Measurements from ENCODE around the gene STAM2. TPM values are rescaled to one million over a fixed set of nuclear protein-coding genes. Genes with fewer than 3 reads are reported as not detected.

The STAM2 gene
- total and polyA plus RNA-seq, 2 of the 13 experiments (the other 11 are each of a cell fraction or from before 2014, with no cell fraction given): 14.7 to 24.1 TPM

DNA sequence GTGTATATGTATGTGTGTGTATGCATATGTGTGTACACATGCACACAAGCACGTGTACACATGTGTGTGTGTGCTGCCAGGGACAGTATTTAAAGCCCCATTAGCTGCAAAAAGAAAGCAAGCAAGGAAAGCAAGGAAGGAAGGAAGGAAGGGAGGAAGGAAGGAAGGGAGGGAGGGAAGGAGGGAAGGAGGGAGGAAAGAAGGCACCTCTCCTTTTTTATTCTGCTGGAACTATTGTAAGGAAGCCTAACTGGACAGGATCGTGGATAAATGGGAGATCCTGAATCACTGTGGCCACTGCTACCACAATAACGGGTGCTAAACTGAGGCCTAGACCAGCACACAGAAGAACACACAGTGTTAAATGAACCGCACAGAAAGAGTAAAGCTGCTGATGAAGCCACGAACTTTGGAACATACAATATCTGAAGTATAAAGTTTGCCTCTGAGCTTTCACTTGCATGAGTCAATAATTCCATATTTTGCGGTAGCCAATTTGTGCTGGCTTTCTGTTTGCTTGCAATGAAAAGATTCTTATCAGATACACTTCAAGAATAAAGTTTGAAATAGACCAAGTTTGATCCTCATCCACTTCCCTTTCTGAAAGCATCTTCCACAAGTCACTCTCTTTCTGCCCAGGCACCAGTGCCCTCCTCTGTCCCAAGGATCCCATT, 92.2 kb downstream of the STAM2 start:
- intact Hi-C loops (cut with micrococcal nuclease; ENCODE audit: unreplicated experiment): no loop called here
- POLR2A ChIA-PET: no interaction called here
- no peak for FAIRE-seq

DNA sequence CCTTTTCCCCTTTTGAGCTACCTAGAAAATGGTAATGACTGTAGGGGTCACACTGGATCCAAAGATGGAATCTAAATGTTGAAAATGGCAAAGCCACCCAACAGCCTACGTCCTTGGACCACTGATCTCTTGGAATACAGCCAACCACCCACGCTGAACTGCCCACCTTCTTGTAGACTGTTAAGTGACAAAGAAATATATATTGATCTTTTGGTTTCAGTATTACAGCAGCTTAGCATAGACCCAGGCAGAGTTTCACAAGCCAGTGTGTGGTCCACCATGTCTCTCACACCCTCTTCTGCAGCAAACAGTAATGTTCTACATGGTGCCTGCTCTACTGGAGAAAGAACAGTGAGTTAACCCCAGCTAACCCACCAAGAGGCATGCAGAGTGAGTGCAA, 96.9 kb downstream of the STAM2 start:
- peak; percentile 16 for DNase-seq (ENCODE audit: low spot score)
- CTCF ChIA-PET (ENCODE audit: low intra/inter-chr PET ratio, low total read pairs): no interaction called here
- no peak for TF ChIP-seq ZFY (CRISPR knock-in tag; IDR thresholded peaks at IDR 0.05)
- 0 out of 2 replicates have a peak, but pooled peaks have one; percentile 28 for TF ChIP-seq NCOA1 (CRISPR knock-in tag; IDR thresholded peaks at IDR 0.05)
- TF ChIP-seq HBP1 (CRISPR knock-in tag; IDR thresholded peaks at IDR 0.05; ENCODE audit: low read depth): no peak
- TF ChIP-seq MATR3 (CRISPR knock-in tag; IDR thresholded peaks at IDR 0.05): no peak
- TF ChIP-seq SP1 (IDR thresholded peaks at IDR 0.05): no peak
- TF ChIP-seq SP1 (CRISPR knock-in tag; IDR thresholded peaks at IDR 0.05): no peak
- TF ChIP-seq SMYD3 (CRISPR knock-in tag; IDR thresholded peaks at IDR 0.05): no peak
- TF ChIP-seq ZFAT (CRISPR knock-in tag; conservative IDR thresholded peaks at IDR 0.05): no peak
- TF ChIP-seq WIZ (CRISPR knock-in tag; IDR thresholded peaks at IDR 0.05): 0 out of 2 replicates have a peak, but pooled peaks have one; percentile 32
- no peak for TF ChIP-seq ZNF747 (CRISPR knock-in tag; IDR thresholded peaks at IDR 0.05; ENCODE audit: borderline replicate concordance)
- TF ChIP-seq ZNF672 (CRISPR knock-in tag; IDR thresholded peaks at IDR 0.05): no peak
- no peak for TF ChIP-seq ZNF326 (CRISPR knock-in tag; IDR thresholded peaks at IDR 0.05; ENCODE audit: borderline replicate concordance)
- no peak for TF ChIP-seq CBX1 (IDR thresholded peaks at IDR 0.05; ENCODE audit: low read depth)

More for the DNA sequence above, 92.2 kb downstream of the STAM2 start:
- Histone ChIP-seq H3K9me3 (ENCODE audit: low read length) (no peaks in the 10 kb centered on the region), H3K4me2 (ENCODE audit: low read depth, low read length) (no peak overlapping the region), H3K4me1 (ENCODE audit: insufficient read depth, low read length) (peaks cover 14% of the 10 kb centered on the region), H3K9ac (ENCODE audit: insufficient read depth, low read depth, low read length) (no peak overlapping the region), H4K20me1 (ENCODE audit: insufficient read depth, low read length) (no peaks in the 10 kb centered on the region), H3K27me3 (ENCODE audit: control insufficient read depth in 1 of 2, insufficient read depth in 2 of 2, low read length in 2 of 2) (peaks cover 0 to 20% of the 10 kb centered on the region in 2 experiments; a peak in 3 of 5 replicates), H3K36me3 (replicated peaks in 1 of 2; ENCODE audit: control insufficient read depth in 1 of 2, insufficient read depth in 2 of 2, low read length in 2 of 2) (no peaks in the 10 kb centered on the region), H3K79me2 (ENCODE audit: insufficient read depth, low read length) (no peaks in the 10 kb centered on the region), H3K27ac (ENCODE audit: extremely low read length, insufficient read depth, low read length) (no peak overlapping the region), H2AFZ (ENCODE audit: low read length) (no peak overlapping the region), H3K4me3 (replicated peaks in 1 of 3; ENCODE audit: insufficient read depth in 1 of 3, low read depth in 2 of 3, low read length in 3 of 3) (no peak overlapping the region)
- WGBS (ENCODE audit: low lambda C conversion rate): 10% methylated on average over 6 of the region's 6 CpGs
- TF ChIP-seq KAT7 (CRISPR knock-in tag; IDR thresholded peaks at IDR 0.05; ENCODE audit: borderline replicate concordance): no peak
- TF ChIP-seq MNT (IDR thresholded peaks at IDR 0.05): peak; percentile 61; the same call in 1 of the 2 replicates
- peak; percentile 79 for TF ChIP-seq PCBP2 (optimal IDR thresholded peaks at IDR 0.05; ENCODE audit: low read depth, low read length, poor library complexity, severe bottlenecking)
- TF ChIP-seq NONO (IDR thresholded peaks at IDR 0.05): 0 out of 2 replicates have a peak, but pooled peaks have one; percentile 37
- TF ChIP-seq NONO (CRISPR knock-in tag; conservative IDR thresholded peaks at IDR 0.05): no peak
- ATAC-seq (peak; percentile 31; the same call in 2 of the 3 replicates), DNase-seq (ENCODE audit: low spot score) (no peak)
- CTCF ChIA-PET (ENCODE audit: low intra/inter-chr PET ratio, low total read pairs): no interaction called here
- in situ Hi-C loops (cut with HindIII; ENCODE audit: extremely low pct_ligation_motif_present, low pct_unique_long_range_greater_than_20kb): no loop called here
- BruUV-seq (replicated peaks): no TSS peak

More for the DNA sequence above, 96.9 kb downstream of the STAM2 start:
- Histone ChIP-seq H3K79me2 (ENCODE audit: insufficient read depth, low read length) (no peaks in the 10 kb centered on the region), H3K27me3 (ENCODE audit: control insufficient read depth in 1 of 2, insufficient read depth in 2 of 2, low read length in 2 of 2) (peaks cover 0 to 8% of the 10 kb centered on the region in 2 experiments; a peak in 2 of 5 replicates), H3K4me1 (ENCODE audit: insufficient read depth, low read length) (peaks cover 22% of the 10 kb centered on the region), H3K27ac (ENCODE audit: extremely low read length, insufficient read depth, low read length) (no peak overlapping the region), H2AFZ (ENCODE audit: low read length) (no peak overlapping the region), H3K4me3 (replicated peaks in 1 of 3; ENCODE audit: insufficient read depth in 1 of 3, low read depth in 2 of 3, low read length in 3 of 3) (no peak overlapping the region), H3K9me3 (ENCODE audit: low read length) (no peaks in the 10 kb centered on the region), H3K4me2 (ENCODE audit: low read depth, low read length) (peak overlapping the region; percentile 16; the same call in 1 of the 2 replicates), H4K20me1 (ENCODE audit: insufficient read depth, low read length) (no peaks in the 10 kb centered on the region), H3K9ac (ENCODE audit: insufficient read depth, low read depth, low read length) (no peak overlapping the region), H3K36me3 (replicated peaks in 1 of 2; ENCODE audit: control insufficient read depth in 1 of 2, insufficient read depth in 2 of 2, low read length in 2 of 2) (no peaks in the 10 kb centered on the region)
- peak; percentile 48 for FAIRE-seq
- POLR2A ChIA-PET: no interaction called here
- intact Hi-C loops (cut with micrococcal nuclease; ENCODE audit: unreplicated experiment) (no loop called here), in situ Hi-C loops (cut with HindIII; ENCODE audit: extremely low pct_ligation_motif_present, low pct_unique_long_range_greater_than_20kb) (no loop called here)
- BruUV-seq (replicated peaks): no TSS peak
- 3% methylated on average over 2 of the region's 2 CpGs for WGBS (ENCODE audit: low lambda C conversion rate)
- ATAC-seq: peak; percentile 79
